Spleen (tissue), 7 donors: ENCODE data around the gene COLEC12.
A peak's percentile ranks its signal among the peaks of the same experiment; 100 is the strongest.

Experiments
- CTCF ChIP-seq, 11 experiments: fragments of 200-600 bp in 7 of 11; fragments of 450-650 bp in 4 of 11; sonication (generic) in 4 of 11; IDR thresholded peaks in 8 of 11; conservative IDR thresholded peaks in 3 of 11; 1 replicate in 7 of 11; 2 replicates in 4 of 11; pipeline versions ENCODE4 v1.4.0 to v1.8.0; 2016 to 2021; ENCODE audit warnings: antibody characterized with exemption in 11 of 11, inconsistent platforms in 4 of 11, mild to moderate bottlenecking in 1 of 11
- POLR2A ChIP-seq, 3 donors: fragments of 450-650 bp; IDR thresholded peaks; one replicate each; pipeline ENCODE4 v1.5.1; 2017; ENCODE audit warnings: antibody characterized with exemption in 3 of 3, mild to moderate bottlenecking in 1 of 3
- POLR2AphosphoS5 ChIP-seq, 3 donors: sonication (generic); formaldehyde crosslinking; IDR thresholded peaks; one replicate each; pipeline ENCODE4 v1.5.1; 2017; ENCODE audit warnings: antibody characterized with exemption in 3 of 3
- donor health status: DM: no; HTN: no; CAD: no; lungs with moderate emphysema.
- donor health status: DM: no; HTN: no; CAD: no.
- donor health status: DM: no; HTN: no; CAD: no.

- TF ChIP-seq POLR2AphosphoS5 (IDR thresholded peaks at IDR 0.05) (no peak), POLR2A (IDR thresholded peaks at IDR 0.05) (no peak), CTCF (IDR thresholded peaks at IDR 0.05 in 8 of 11, conservative IDR thresholded peaks at IDR 0.05 in 3 of 11) (peak in 2 of 11 experiments; percentile 10 to 39)
Measured at GRCh38 chr18:477565-477964, 22.9 kb downstream of the COLEC12 start.
